WTC11 (cell line): ENCODE measurements around the gene PCDHGA1. TPM values are rescaled to one million over a fixed set of nuclear protein-coding genes. Genes with fewer than 3 reads are reported as not detected.

Source experiments
- ATAC-seq: fragments of 200-7000 bp; cut with Tn5 transposase; 2 replicates; pipeline ENCODE4 v1.10.0; 2021; ENCODE audit warnings: mild to moderate bottlenecking, moderate library complexity
- CTCF ChIA-PET: fragments of 300-600 bp; sonication (Branson Sonifier 250); formaldehyde crosslinking; loops from one replicate; lab custom pipeline; 2021; ENCODE audit warnings: antibody characterized with exemption; lab: Charles Lee
- POLR2A ChIA-PET: fragments of 350-600 bp; sonication (Branson Sonifier 250); formaldehyde crosslinking; loops from one replicate; lab custom pipeline; 2021; ENCODE audit warnings: antibody characterized with exemption; lab: Charles Lee
- DNase-seq: peaks from one replicate; pipeline ENCODE4 v3.0.0; 2021; ENCODE audit warnings: low spot score
- H3K27ac Mint-ChIP-seq: 2 replicates; pipeline ENCODE4 v1.8.0; 2021; ENCODE audit warnings: mixed read lengths
- H3K27me3 Mint-ChIP-seq: 2 replicates; pipeline ENCODE4 v1.8.0; 2021; ENCODE audit warnings: low read depth, mild to moderate bottlenecking, moderate library complexity, mixed read lengths
- H3K36me3 Mint-ChIP-seq: 2 replicates; pipeline ENCODE4 v1.8.0; 2021; ENCODE audit warnings: mixed read lengths
- H3K4me1 Mint-ChIP-seq: 2 replicates; pipeline ENCODE4 v1.8.0; 2022; ENCODE audit warnings: mixed read lengths
- H3K4me3 Mint-ChIP-seq: 2 replicates; pipeline ENCODE4 v1.8.0; 2021; ENCODE audit warnings: mild to moderate bottlenecking, moderate library complexity, mixed read lengths
- H3K9me3 Mint-ChIP-seq: 2 replicates; pipeline ENCODE4 v1.8.0; 2021; ENCODE audit warnings: mixed read lengths
- AFF4 ChIP-seq: sonication (generic); formaldehyde crosslinking; IDR thresholded peaks from 2 replicates; pipeline ENCODE4 v1.8.1; 2023; ENCODE audit warnings: mild to moderate bottlenecking, missing genetic modification reagents, borderline replicate concordance
- E2F1 ChIP-seq: sonication (generic); formaldehyde crosslinking; IDR thresholded peaks from 2 replicates; pipeline ENCODE4 v1.8.0; 2022; ENCODE audit warnings: mild to moderate bottlenecking, missing genetic modification reagents
- ERG ChIP-seq: fragments of 250-450 bp; sonication (Bioruptor Pico); IDR thresholded peaks from 2 replicates; pipeline ENCODE4 v1.8.0; 2021; ENCODE audit warnings: mild to moderate bottlenecking
- KAT7 ChIP-seq: sonication (generic); formaldehyde crosslinking; IDR thresholded peaks from 2 replicates; pipeline ENCODE4 v1.8.1; 2023; ENCODE audit warnings: missing genetic modification reagents, mild to moderate bottlenecking, borderline replicate concordance
- NFYB ChIP-seq: sonication (generic); formaldehyde crosslinking; conservative IDR thresholded peaks from 2 replicates; pipeline ENCODE4 v1.8.0; 2022; ENCODE audit warnings: low read depth, missing genetic modification reagents
- NR1H2 ChIP-seq: sonication (generic); formaldehyde crosslinking; IDR thresholded peaks from 2 replicates; pipeline ENCODE4 v1.9.0; 2021; ENCODE audit warnings: mild to moderate bottlenecking, moderate library complexity, missing genetic modification reagents
- NR3C1 ChIP-seq: sonication (generic); formaldehyde crosslinking; conservative IDR thresholded peaks from 2 replicates; pipeline ENCODE4 v1.8.1; 2023; ENCODE audit warnings: low read depth, mild to moderate bottlenecking, missing genetic modification reagents
- RELA ChIP-seq: sonication (generic); formaldehyde crosslinking; IDR thresholded peaks from 2 replicates; pipeline ENCODE4 v1.8.1; 2022; ENCODE audit warnings: missing genetic modification reagents, mild to moderate bottlenecking, borderline replicate concordance
- SMAD4 ChIP-seq: sonication (generic); formaldehyde crosslinking; IDR thresholded peaks from 2 replicates; pipeline ENCODE4 v1.8.0; 2022; ENCODE audit warnings: mild to moderate bottlenecking, missing genetic modification reagents
- TCF7 ChIP-seq: sonication (generic); formaldehyde crosslinking; IDR thresholded peaks from 2 replicates; pipeline ENCODE4 v1.8.0; 2022; ENCODE audit warnings: mild to moderate bottlenecking, low read depth, missing genetic modification reagents, moderate library complexity
- TEAD4 ChIP-seq: sonication (generic); formaldehyde crosslinking; IDR thresholded peaks from 2 replicates; pipeline ENCODE4 v1.8.0; 2022; ENCODE audit warnings: mild to moderate bottlenecking, missing genetic modification reagents
- ZMAT4 ChIP-seq: fragments of 250-450 bp; sonication (Bioruptor Pico); IDR thresholded peaks from 2 replicates; pipeline ENCODE4 v1.9.0; 2021; ENCODE audit warnings: mild to moderate bottlenecking
- ZNF317 ChIP-seq: sonication (generic); formaldehyde crosslinking; IDR thresholded peaks from 2 replicates; pipeline ENCODE4 v1.8.1; 2023; ENCODE audit warnings: low read depth, mild to moderate bottlenecking, moderate library complexity, missing genetic modification reagents, borderline replicate concordance
- total RNA-seq: library from RNA; stranded (reverse); gene quantifications from 3 replicates; pipeline ENCODE4 v1.2.3, GENCODE V29; 2021
- TF ChIP-seq, protein P1 (sequence below): sonication (generic); formaldehyde crosslinking; IDR thresholded peaks from 2 replicates; pipeline ENCODE4 v1.8.0; 2022; ENCODE audit warnings: missing genetic modification reagents

Gene PCDHGA1
- total RNA-seq, 1 experiment from 2014 or later: 1.5 TPM

- Mint-ChIP-seq H3K36me3 (peaks cover 54% of the 10 kb centered on the region), H3K4me3 (no peak overlapping the region), H3K4me1 (peaks cover 29% of the 10 kb centered on the region), H3K27ac (no peak overlapping the region), H3K9me3 (no peaks in the 10 kb centered on the region), H3K27me3 (no peaks in the 10 kb centered on the region)
- TF ChIP-seq TCF7 (CRISPR knock-in tag): no peak
- TF ChIP-seq ZNF317 (CRISPR knock-in tag): no peak
- TF ChIP-seq SMAD4: no peak
- TF ChIP-seq NR3C1 (CRISPR knock-in tag): no peak
- TF ChIP-seq NFYB: no peak
- TF ChIP-seq NR1H2 (CRISPR knock-in tag): no peak
- no peak for TF ChIP-seq KAT7
- TF ChIP-seq E2F1 (CRISPR knock-in tag): no peak
- no peak for TF ChIP-seq AFF4
- TF ChIP-seq ERG (CRISPR knock-in tag): no peak
- TF ChIP-seq TEAD4: no peak
- TF ChIP-seq RELA (CRISPR knock-in tag): no peak
- TF ChIP-seq ZMAT4 (CRISPR knock-in tag): no peak
- ChIA-PET POLR2A (no interaction called here), CTCF (interaction anchor here (0.7 to 2.2 kb wide), 5 partner anchors 38 to 399 kb away, joined by 3 to 8 read pairs (median 3); partner anchors contain the start of genes PCDHB4, PCDHGA10, PCDHGA11 and PCDHGB2)
- ATAC-seq (no peak), DNase-seq (no peak)
These were observed 189.6 kb downstream of the PCDHGA1 start for GRCh38 chr5:141519605-141520565.

GRCh38 chr5:141521244-141521781 is 191.0 kb downstream of the PCDHGA1 start:
- peaks cover 28% of the 10 kb centered on the region for H3K4me1 Mint-ChIP-seq
- POLR2A ChIA-PET: interaction anchor here (1.5 kb wide), 1 partner anchor 8 kb away, joined by 4 read pairs; no protein-coding TSS in a partner anchor
- H3K4me3 Mint-ChIP-seq: no peak overlapping the region
- TF ChIP-seq TCF7 (CRISPR knock-in tag) (no peak), AFF4 (no peak), ERG (CRISPR knock-in tag) (no peak)
- TF ChIP-seq, protein P1, sequence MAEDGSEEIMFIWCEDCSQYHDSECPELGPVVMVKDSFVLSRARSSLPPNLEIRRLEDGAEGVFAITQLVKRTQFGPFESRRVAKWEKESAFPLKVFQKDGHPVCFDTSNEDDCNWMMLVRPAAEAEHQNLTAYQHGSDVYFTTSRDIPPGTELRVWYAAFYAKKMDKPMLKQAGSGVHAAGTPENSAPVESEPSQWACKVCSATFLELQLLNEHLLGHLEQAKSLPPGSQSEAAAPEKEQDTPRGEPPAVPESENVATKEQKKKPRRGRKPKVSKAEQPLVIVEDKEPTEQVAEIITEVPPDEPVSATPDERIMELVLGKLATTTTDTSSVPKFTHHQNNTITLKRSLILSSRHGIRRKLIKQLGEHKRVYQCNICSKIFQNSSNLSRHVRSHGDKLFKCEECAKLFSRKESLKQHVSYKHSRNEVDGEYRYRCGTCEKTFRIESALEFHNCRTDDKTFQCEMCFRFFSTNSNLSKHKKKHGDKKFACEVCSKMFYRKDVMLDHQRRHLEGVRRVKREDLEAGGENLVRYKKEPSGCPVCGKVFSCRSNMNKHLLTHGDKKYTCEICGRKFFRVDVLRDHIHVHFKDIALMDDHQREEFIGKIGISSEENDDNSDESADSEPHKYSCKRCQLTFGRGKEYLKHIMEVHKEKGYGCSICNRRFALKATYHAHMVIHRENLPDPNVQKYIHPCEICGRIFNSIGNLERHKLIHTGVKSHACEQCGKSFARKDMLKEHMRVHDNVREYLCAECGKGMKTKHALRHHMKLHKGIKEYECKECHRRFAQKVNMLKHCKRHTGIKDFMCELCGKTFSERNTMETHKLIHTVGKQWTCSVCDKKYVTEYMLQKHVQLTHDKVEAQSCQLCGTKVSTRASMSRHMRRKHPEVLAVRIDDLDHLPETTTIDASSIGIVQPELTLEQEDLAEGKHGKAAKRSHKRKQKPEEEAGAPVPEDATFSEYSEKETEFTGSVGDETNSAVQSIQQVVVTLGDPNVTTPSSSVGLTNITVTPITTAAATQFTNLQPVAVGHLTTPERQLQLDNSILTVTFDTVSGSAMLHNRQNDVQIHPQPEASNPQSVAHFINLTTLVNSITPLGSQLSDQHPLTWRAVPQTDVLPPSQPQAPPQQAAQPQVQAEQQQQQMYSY (CRISPR knock-in tag): no peak

More at GRCh38 chr5:141521244-141521781, 191.0 kb downstream of the PCDHGA1 start:
- DNase-seq (no peak), ATAC-seq (no peak)
- CTCF ChIA-PET: interaction anchor here (1.0 to 2.2 kb wide), 8 partner anchors 9 to 322 kb away, joined by 3 to 8 read pairs (median 5); partner anchors contain the start of genes PCDHB11, PCDHB15, PCDHGA10 and PCDHGA11
- Mint-ChIP-seq H3K27me3 (no peaks in the 10 kb centered on the region), H3K27ac (no peak overlapping the region), H3K36me3 (peaks cover 53% of the 10 kb centered on the region), H3K9me3 (no peaks in the 10 kb centered on the region)
